Fibroblast of pulmonary artery (primary cell): ENCODE results near the gene STX11.

Source experiments
- DNase-seq: peaks from one replicate; pipeline ENCODE4 v3.0.0-alpha.2; 2010; ENCODE audit warnings: low read depth
- H3K4me3 ChIP-seq: replicated peaks from 2 replicates; pipeline ENCODE4 v1.5.1; 2011; ENCODE audit warnings: low read depth, mild to moderate bottlenecking, control low read depth, low read length, moderate library complexity
- TF ChIP-seq, protein P1 (sequence below): IDR thresholded peaks from 2 replicates; pipeline ENCODE4 v1.5.1; 2011; ENCODE audit warnings: mild to moderate bottlenecking, control low read depth, low read length, inconsistent platforms; ENCODE audit errors: missing control alignments

STX11 gene

DNA sequence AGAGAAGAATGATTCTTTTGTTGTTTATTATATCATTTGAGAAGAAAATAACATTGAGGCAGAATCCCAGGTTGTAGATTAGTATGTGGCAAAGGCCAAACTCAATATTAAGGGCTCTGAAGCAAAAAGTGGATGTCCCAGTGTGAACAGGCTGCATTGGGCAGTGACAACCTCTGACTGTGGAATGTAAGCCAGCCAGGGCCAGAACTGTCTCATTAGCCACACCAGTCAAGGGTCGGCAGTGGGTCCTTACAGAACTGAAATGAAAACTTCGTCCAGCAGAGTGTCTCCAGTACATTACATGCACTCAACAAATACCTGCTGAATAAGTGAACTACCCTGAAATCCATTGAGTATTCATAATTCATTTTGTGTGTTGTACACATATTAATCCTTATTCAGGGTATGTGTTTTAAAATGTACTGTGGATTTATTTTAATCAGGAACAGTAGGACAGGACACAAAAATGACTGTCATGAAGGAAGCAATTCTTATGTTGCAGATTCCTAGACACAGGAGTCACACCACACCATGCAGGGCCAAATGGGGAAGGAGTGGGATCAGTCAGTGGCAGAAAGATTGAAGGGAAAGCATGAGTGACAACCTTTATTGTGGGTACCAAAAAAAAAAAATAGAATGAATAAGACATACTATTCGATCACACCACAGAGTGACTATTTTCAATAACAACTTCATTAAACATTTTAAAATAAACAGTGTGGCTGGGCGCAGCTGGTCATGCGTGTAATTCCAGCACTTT is 69.9 kb downstream of the STX11 start:
- TF ChIP-seq, protein P1, sequence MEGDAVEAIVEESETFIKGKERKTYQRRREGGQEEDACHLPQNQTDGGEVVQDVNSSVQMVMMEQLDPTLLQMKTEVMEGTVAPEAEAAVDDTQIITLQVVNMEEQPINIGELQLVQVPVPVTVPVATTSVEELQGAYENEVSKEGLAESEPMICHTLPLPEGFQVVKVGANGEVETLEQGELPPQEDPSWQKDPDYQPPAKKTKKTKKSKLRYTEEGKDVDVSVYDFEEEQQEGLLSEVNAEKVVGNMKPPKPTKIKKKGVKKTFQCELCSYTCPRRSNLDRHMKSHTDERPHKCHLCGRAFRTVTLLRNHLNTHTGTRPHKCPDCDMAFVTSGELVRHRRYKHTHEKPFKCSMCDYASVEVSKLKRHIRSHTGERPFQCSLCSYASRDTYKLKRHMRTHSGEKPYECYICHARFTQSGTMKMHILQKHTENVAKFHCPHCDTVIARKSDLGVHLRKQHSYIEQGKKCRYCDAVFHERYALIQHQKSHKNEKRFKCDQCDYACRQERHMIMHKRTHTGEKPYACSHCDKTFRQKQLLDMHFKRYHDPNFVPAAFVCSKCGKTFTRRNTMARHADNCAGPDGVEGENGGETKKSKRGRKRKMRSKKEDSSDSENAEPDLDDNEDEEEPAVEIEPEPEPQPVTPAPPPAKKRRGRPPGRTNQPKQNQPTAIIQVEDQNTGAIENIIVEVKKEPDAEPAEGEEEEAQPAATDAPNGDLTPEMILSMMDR, result no peak
- no peak for DNase-seq
- H3K4me3 ChIP-seq, result no peak overlapping the region

DNA sequence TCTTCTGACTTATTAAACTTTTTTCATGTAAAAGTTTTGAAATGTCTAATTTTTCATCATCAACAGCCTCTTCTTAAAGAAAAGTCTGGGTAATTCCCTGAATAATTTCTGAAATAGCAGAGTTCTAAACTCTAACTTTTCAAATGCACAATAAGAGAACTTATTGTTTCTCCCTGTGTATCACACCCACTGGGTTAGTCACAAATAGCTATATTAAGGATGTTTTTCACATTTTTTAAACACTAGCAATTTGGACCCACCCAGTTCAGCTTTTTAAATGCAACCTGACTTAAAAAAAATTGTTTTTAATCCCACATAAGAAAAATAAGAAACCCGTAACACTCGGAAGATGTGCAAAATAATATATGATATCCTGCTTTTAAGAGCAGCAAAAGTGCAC is 73.4 kb downstream of the STX11 start:
- TF ChIP-seq, protein P1, result no peak
- DNase-seq, result no peak
- H3K4me3 ChIP-seq, result no peak overlapping the region

- TF ChIP-seq, protein P1, result no peak
- H3K4me3 ChIP-seq, result no peak overlapping the region
- DNase-seq, result no peak
These were observed 81.4 kb downstream of the STX11 start for GRCh38 chr6:144231721-144232120.

DNA sequence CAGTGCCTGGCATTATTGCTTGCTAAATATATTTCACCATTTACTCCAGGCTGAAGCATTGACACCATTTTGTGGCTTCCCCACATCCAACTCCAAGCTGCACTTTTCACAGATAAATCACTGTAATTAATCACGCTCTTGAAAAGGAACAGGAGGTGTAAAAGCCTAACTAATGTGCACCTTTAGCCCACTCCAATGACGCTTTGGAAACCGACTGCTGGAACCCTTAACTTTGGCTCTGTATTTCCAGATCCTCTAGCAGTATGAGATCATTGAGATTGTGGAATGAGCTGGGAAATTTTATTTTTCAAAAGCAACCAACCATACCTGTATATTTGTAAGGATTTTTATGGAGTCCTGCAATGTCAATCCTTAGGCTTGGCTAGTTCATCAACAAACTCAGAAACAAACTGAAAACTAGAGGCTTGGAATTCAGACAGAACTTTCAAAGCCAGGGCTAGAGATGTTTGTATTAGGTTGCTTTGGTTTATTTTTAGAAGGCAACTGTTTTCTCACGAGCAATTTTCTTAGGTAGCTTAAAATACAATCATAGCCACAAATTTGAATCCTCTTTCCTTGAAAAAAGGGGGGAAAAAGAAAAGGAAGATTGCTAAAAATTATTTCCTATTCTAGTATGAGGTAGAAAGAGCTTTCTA is 82.0 kb downstream of the STX11 start:
- H3K4me3 ChIP-seq, result no peak overlapping the region
- TF ChIP-seq, protein P1, result no peak
- DNase-seq, result no peak

DNA sequence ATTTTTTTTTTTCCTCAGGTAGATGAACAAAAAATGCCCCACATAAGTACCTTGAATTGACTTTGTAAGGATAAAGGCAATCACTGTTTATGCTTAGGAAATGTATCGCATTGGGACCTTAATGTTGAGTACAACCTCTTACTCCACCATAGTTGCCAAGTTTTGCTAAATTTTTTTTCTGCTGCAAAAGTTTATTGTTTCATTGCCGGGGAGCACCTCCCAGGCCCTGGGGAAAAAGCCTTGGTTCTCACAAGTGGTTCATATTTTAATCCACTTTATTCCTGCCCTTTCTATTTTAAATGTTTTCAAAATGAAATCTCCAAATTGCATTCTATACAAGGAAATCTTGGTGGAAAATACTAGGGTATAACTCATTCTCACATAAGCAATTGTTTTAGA is 82.5 kb downstream of the STX11 start:
- TF ChIP-seq, protein P1, result no peak
- DNase-seq, result no peak
- H3K4me3 ChIP-seq, result no peak overlapping the region

DNA sequence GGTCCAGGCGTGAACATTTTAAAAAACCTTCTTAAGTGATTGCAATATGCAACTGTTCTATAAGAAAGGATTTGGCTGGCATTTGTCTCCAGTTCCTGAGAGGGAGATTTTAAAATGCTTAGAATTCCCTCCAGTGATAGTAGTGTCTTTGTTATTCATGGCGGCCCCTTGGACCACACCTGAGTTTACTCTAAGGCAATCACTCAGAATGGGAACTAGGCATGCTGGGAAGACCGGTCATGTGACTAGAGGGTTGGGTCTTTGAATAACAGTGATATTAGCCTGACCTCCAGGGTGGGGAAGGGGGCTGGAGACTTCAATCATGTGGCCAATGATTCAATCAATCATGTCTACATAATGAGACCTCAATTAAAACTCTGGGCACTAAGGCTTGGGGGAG is 84.1 kb downstream of the STX11 start:
- TF ChIP-seq, protein P1, result no peak
- DNase-seq, result no peak
- H3K4me3 ChIP-seq, result no peak overlapping the region

GRCh38 chr6:144234935-144235334 is 84.6 kb downstream of the STX11 start:
- TF ChIP-seq, protein P1, result no peak
- no peak overlapping the region for H3K4me3 ChIP-seq
- DNase-seq, result no peak
